Heart left ventricle (tissue), 16 donors: Measurements from ENCODE around the gene CPN1. TPM values are rescaled to one million over a fixed set of nuclear protein-coding genes. Genes with fewer than 3 reads are reported as not detected.

ENCODE experiments used
- ATAC-seq, 4 donors: fragments of 200-7000 bp; cut with Tn5 transposase; one replicate each; pipeline ENCODE4 v1.9.1; 2020 to 2022; ENCODE audit warnings: moderate library complexity in 4 of 4, mild to moderate bottlenecking in 3 of 4, moderate number of reproducible peaks in 1 of 4
- DNase-seq, 5 donors: peaks; one replicate each; pipeline ENCODE4 v3.0.0-alpha.2; 2020
- H3K27ac ChIP-seq, 12 donors: fragments of 200-600 bp; sonication (generic) in 4 of 12; one replicate each; pipeline versions ENCODE4 v1.5.0 to v1.8.0; 2016 to 2022; ENCODE audit warnings: mild to moderate bottlenecking in 2 of 12
- H3K27me3 ChIP-seq, 9 donors: fragments of 200-600 bp; sonication (generic) in 2 of 9; one replicate each; pipeline versions ENCODE4 v1.5.1 to v1.8.0; 2016 to 2022; ENCODE audit warnings: mild to moderate bottlenecking in 3 of 9
- H3K36me3 ChIP-seq, 9 donors: fragments of 200-600 bp; sonication (generic) in 2 of 9; one replicate each; pipeline versions ENCODE4 v1.5.0 to v1.8.0; 2018 to 2022; ENCODE audit warnings: mild to moderate bottlenecking in 2 of 9
- H3K4me1 ChIP-seq, 12 donors: fragments of 200-600 bp; sonication (generic) in 4 of 12; one replicate each; pipeline versions ENCODE4 v1.5.0 to v1.8.0; 2016 to 2022; ENCODE audit warnings: mild to moderate bottlenecking in 3 of 12
- H3K4me3 ChIP-seq, 12 donors: fragments of 200-600 bp; sonication (generic) in 4 of 12; one replicate each; pipeline versions ENCODE4 v1.5.0 to v1.8.0; 2017 to 2022; ENCODE audit warnings: mild to moderate bottlenecking in 9 of 12, moderate library complexity in 4 of 12
- H3K9me3 ChIP-seq, 12 donors: fragments of 200-600 bp; sonication (generic) in 4 of 12; one replicate each; pipeline versions ENCODE4 v1.5.0 to v1.8.0; 2016 to 2022; ENCODE audit warnings: mild to moderate bottlenecking in 1 of 12
- CTCF ChIP-seq, 12 donors: fragments of 200-600 bp; sonication (generic) in 4 of 12; IDR thresholded peaks; one replicate each; pipeline versions ENCODE4 v1.5.0 to v1.8.0; 2018 to 2022; ENCODE audit warnings: antibody characterized with exemption in 12 of 12, mild to moderate bottlenecking in 5 of 12
- POLR2A ChIP-seq, 2 donors: fragments of 450-650 bp; IDR thresholded peaks; one replicate each; pipeline ENCODE4 v1.6.1; 2017; ENCODE audit warnings: antibody characterized with exemption in 2 of 2, mild to moderate bottlenecking in 2 of 2, moderate library complexity in 2 of 2
- WGBS, 4 donors: extraction: QIAGEN DNeasy Blood & Tissue Kit in 2 of 4; methylation state at CpG; one replicate each; pipeline versions ENCODE4 v1.1.5 to v1.1.7; 2013 to 2018; 5-methylcytosine and 5-hydroxymethylcytosine counted together
- intact Hi-C, 10 donors: fragments of 100-400 bp; cut with DNase I; formaldehyde crosslinking; loops; one replicate each; pipeline versions ENCODE4 v1.11.1 to v1.14.2; 2022
- polyA plus RNA-seq, 2 donors: library from polyadenylated mRNA; stranded (reverse); fragments of 200-250 nt; gene quantifications; one replicate each; pipeline ENCODE4 v1.2.3, GENCODE V29; 2013
- total RNA-seq, 9 donors: library from RNA; depleted of rRNA in 2 of 9; stranded (reverse); fragments of >200 nt in 2 of 9; fragmentation: NEBNext Ultra II Directional in 3 of 9; extraction: Animal tissue kit (Norgen Biotek cat#: 25700) in 3 of 9; gene quantifications; one replicate each; pipeline versions ENCODE4 v1.1.0 to v1.2.4, GENCODE V29; 2016 to 2023
- donor health status: ischemic (EF 13 %, LVEDD 7.1; RV severe dilation, severe dysfunction).
- donor health status: healthy with polysubstance abuse.
- donor health status: DM: no; HTN: yes; CAD: no.
- donor health status: DM: no; HTN: no; CAD: no.
- donor health status: ischemic (EF 25% LVEDD 6.9; RV normal size, moderate dysfunction).
- donor health status: ischemic (EF 25% LVEDD 5.7; RV mildly dilated, moderate dysfunction).
- donor health status: healthy.
- donor health status: DM: yes; HTN: yes; CAD: no.
- donor health status: ischemic (EF 35%, LVEDD 5.7; RV mildly dilated, moderate dysfunction).
- donor health status: nonischemic (EF 11% LVEDD 7.7; RV severe dilation, severe dysfunction).
- donor health status: DM: yes; HTN: yes; CAD: no.
- donor health status: PGD.
- donor health status: ischemic (EF 29% LVEDD 5.4; RV normal size, mild dysfunction).
- donor health status: nonischemic (EF 23%, LVEDD 6.1; RV moderate dilation, normal function).

The CPN1 gene
- total and polyA plus RNA-seq, 11 donors, result not detected

DNA sequence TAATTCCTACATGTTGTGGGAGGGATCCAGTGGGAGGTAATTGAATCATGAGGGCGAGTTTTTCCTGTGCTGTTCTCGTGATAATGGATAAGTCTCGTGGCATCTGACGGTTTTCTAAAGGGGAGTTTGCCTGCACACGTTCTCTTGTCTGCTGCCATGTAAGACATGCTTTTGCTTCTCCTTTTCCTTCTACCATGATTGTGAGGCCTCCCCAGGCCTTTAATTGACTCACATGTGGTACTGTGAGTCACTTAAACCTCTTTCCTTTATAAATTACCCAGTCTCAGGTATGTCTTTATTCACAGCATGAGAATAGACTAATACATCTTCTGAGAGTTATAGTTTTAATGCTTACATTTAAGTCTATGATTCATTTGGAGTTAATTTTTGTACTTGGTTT lies 22.6 kb upstream of the CPN1 start:
- H3K4me3 ChIP-seq, result no peak overlapping the region

GRCh38 chr10:100103581-100103980 lies 21.9 kb upstream of the CPN1 start:
- no peak for ATAC-seq
- intact Hi-C loops, result no loop called here

More for the DNA sequence above, 22.6 kb upstream of the CPN1 start:
- H3K27me3 ChIP-seq, result peaks cover 0 to 14% (median 0%) of the 10 kb centered on the region in 9 donors
- no peak for DNase-seq
- no peak for ATAC-seq
- H3K9me3 ChIP-seq, result no peaks in the 10 kb centered on the region
- intact Hi-C loops, result no loop called here
- no peaks in the 10 kb centered on the region for H3K36me3 ChIP-seq
- no peaks in the 10 kb centered on the region for H3K4me1 ChIP-seq
- WGBS, 4 donors, result 63 to 79% (median 76%) methylated on average over 5 of the region's 5 CpGs
- H3K27ac ChIP-seq, result no peak overlapping the region
- TF ChIP-seq CTCF (IDR thresholded peaks at IDR 0.05) (no peak), POLR2A (IDR thresholded peaks at IDR 0.05) (no peak)

DNA sequence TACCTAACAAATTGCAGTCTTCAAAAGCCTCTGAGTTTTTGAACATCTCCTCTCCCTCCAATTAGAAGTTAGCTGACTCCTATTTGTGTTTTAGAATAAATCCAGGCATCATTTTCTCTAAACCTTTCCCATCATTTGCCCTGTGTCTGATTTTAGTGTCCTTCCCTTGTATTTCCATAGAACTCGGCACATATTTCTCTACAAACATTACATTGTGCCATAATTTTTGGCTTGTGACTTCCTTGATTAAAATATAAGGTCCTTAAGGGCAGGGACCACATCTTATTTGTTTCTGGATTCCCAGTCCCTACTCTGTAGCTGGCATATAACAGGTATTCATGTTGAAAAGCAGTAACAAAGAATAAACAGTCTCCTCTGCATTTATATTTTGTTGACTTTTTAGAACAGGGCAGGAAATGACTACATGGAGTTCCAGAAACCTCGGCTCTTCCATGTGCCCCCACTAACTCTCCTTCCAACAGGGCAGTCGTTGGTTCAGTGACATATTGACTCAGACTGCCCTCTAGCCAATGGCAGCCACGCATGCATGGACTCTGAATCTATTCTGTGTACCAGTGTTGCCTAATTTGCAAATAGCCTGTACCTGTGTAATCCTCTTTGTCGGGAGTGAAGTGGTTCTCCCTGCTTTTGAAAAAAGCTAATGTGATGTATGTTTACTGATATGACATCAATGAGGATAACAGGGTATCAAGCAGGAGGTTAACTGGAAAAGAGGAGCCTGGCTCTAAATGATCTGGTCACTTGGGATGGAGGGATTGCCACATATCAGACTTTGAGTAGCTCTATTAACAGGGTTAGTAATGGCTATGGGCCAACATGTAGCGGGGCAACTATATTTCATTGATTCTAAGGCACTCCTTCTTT lies 19.8 kb upstream of the CPN1 start:
- H3K4me3 ChIP-seq, result no peak overlapping the region
- no peak overlapping the region for H3K27ac ChIP-seq
- peaks cover 0 to 14% (median 0%) of the 10 kb centered on the region in 9 donors for H3K27me3 ChIP-seq
- no peak for DNase-seq
- no peak for ATAC-seq
- H3K36me3 ChIP-seq, result no peaks in the 10 kb centered on the region
- H3K9me3 ChIP-seq, result peaks cover 0 to 14% (median 0%) of the 10 kb centered on the region in 12 donors
- 55 to 68% (median 65%) methylated on average over 6 of the region's 6 CpGs for WGBS, 4 donors
- no peaks in the 10 kb centered on the region for H3K4me1 ChIP-seq
- intact Hi-C loops, result no loop called here
- TF ChIP-seq POLR2A (IDR thresholded peaks at IDR 0.05) (no peak), CTCF (IDR thresholded peaks at IDR 0.05) (no peak)

More at GRCh38 chr10:100103581-100103980, 21.9 kb upstream of the CPN1 start:
- no peaks in the 10 kb centered on the region for H3K4me1 ChIP-seq
- no peak overlapping the region for H3K4me3 ChIP-seq
- H3K27me3 ChIP-seq, result peaks cover 0 to 14% (median 0%) of the 10 kb centered on the region in 9 donors
- H3K36me3 ChIP-seq, result no peaks in the 10 kb centered on the region
- no peak overlapping the region for H3K27ac ChIP-seq
- TF ChIP-seq POLR2A (IDR thresholded peaks at IDR 0.05) (no peak), CTCF (IDR thresholded peaks at IDR 0.05) (no peak)
- no peak for DNase-seq
- 58 to 85% (median 69%) methylated on average over 5 of the region's 5 CpGs for WGBS, 4 donors
- no peaks in the 10 kb centered on the region for H3K9me3 ChIP-seq

DNA sequence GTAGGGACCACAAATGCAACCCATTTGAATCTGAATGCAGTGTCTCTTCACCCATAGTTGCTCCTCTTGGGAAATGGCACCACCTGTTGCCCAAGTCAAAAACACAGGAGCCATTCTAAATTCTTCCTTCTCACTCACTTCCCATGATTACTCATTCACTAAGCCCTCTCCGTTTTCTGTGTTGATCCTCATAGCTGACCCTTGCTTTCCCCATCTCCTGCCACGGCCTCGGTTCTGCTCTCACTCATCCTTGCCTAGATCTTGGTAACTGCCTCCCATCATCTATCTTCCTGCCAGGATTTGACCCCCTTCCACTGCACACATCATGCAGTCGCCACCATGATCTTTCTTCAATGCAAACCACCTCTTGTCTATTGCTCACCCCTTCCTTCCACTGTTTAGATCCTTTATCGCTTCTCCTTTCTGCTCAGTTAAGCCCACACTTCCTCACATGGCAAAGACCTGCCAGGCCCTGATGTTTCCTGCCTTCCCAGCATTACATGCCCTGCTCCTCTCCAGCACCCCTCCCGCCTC lies 19.0 kb upstream of the CPN1 start:
- Histone ChIP-seq H3K4me3 (no peak overlapping the region), H3K4me1 (no peaks in the 10 kb centered on the region), H3K27me3 (peaks cover 0 to 14% (median 0%) of the 10 kb centered on the region in 9 donors), H3K9me3 (peaks cover 0 to 16% (median 0%) of the 10 kb centered on the region in 12 donors), H3K36me3 (no peaks in the 10 kb centered on the region), H3K27ac (no peak overlapping the region)
- no peak for DNase-seq
- TF ChIP-seq CTCF (IDR thresholded peaks at IDR 0.05), result no peak
- no peak for TF ChIP-seq POLR2A (IDR thresholded peaks at IDR 0.05)
- intact Hi-C loops, result no loop called here
- 55 to 60% (median 56%) methylated on average over 6 of the region's 6 CpGs for WGBS, 4 donors
- ATAC-seq, result no peak
